GM21423 (cell line): ENCODE measurements around the gene METTL14.

Experiments
- ATAC-seq: cut with Tn5 transposase; IDR thresholded peaks from one replicate; pipeline ENCODE4 v1.9.1; 2021; ENCODE audit warnings: mild to moderate bottlenecking, moderate library complexity; ENCODE audit not compliant: unreplicated experiment

METTL14 gene

DNA sequence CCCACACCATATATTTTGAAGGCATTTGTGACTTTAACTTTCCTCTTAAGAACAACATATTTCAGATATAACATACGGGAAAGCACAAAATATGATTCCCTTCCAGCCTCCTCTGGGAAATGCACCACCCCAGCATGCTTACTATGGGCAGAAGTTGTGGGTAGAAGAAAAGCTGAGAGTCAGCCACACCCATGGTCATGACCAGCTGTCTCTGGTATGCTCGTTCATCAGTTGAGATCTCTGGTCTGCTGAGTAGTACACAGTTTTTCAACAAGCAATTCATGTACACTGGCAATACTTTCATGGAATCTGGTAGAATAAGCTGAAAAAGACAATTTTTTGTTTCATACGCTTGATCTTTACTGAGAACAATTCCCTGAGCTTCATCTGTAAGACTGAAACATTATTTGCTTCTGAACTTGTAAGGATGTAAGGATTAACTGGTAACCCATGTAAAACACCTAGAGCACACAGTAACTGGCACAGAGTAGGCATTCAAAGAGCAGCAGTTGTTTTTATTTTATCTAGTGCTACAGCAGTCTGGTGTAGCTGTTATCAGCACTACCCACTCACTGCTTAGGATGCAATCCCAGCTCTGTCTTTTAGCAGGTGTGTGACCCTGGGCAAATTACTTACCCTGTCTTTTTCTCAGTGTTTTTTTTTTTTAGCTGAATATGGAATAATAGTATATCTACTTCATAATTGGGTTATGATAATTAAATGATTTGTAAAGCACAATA is 47.6 kb downstream of the METTL14 start:
- ATAC-seq, result no peak

DNA sequence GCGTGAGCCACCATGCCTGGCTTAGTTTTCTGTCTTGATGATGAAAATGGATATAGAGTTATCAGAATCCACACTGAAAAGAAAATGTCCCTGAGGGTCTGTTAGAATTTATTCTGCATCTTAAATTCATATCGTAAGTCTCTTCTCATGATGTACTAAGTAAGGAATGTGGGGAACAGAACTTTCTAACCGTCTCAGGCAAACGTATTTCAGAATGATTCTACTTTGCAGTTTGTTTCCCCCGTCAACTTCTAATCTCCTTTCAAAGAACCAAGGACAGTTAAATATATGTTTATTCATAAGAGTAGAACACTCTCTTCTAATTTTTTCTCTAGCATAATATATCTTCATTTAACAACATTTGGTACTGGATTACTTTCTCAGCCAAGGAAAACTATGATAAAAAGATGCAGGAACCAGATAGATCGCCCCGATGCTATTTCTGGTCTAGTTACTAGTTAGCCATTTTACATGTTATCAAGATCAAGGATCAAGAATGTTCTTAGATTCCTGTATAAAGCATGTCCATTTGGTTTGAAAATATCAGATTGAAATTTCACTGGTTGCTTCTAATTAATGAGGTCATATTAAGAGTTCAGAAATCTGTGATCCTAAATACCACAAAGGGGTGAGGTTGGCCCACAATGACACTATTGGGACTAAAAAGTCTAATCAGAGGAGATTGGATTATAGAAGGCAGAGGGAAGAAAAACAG is 49.5 kb downstream of the METTL14 start:
- ATAC-seq, result no peak

DNA sequence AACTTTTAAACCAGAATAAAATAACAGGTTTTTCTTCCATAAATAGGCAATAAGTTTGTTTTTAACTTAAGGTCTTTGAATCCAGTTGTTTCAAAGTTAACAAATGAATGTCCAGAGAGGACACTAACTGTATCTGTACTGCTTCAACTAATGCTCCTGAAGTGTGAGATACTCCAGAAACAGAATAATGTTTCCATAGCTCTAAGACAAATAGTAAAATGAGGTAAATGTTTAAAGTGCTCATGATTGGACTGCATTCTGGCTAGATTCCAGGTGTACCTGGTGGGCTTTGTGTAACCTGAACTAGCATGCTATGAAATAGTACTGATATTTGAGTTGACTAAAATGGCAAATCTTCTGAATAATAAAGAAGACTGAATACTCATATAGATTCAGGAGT is 51.7 kb downstream of the METTL14 start:
- ATAC-seq, result no peak

DNA sequence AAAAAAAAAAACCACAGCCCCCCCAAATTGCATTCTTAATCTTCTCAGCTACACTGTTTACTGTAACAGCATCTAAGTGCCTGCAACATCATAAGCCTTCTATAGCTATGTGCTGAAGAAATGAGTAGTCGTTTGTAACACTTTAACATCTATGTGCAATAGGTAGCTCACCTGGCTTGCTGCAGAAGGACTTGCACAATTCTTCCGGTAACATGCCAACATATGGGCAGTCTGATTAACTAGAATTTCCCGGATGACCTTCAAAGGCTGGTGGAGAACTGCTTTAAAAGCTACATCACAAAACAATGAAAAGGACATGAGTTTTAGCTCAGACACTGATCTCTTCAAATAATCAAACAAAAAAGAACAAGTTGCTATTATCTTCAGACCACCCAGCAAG is 52.9 kb downstream of the METTL14 start:
- ATAC-seq, result no peak

DNA sequence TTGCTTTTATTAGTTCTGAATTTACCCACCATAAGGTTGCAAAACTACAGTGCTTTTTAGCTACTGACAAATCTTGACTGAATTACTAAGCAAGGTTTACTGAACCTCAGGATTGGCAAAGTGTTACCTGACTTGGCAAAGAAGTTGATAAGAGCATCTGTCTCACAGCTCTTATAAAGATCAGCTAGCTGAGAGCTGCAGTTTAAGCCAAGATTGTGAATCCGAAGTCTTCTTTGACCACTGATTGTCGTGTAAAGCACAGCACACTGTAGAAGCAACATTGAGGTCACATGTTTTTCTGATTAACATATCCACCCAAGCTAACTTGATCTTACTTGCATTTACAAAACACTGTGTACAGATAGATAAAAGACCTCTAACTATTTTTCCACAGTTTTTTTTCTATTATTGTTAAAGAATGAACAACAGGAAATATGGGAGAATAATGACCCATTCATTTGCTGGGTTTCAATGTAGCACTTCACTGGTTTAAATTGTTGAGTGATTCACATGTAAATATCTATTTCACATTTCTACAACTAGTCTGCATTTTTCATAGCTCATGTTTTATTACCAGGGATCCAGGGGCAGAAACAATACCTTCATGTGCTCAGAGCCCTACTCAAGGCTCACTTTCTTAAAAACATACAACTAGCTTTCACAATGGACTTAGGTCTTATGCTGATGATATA is 54.0 kb downstream of the METTL14 start:
- ATAC-seq, result no peak

DNA sequence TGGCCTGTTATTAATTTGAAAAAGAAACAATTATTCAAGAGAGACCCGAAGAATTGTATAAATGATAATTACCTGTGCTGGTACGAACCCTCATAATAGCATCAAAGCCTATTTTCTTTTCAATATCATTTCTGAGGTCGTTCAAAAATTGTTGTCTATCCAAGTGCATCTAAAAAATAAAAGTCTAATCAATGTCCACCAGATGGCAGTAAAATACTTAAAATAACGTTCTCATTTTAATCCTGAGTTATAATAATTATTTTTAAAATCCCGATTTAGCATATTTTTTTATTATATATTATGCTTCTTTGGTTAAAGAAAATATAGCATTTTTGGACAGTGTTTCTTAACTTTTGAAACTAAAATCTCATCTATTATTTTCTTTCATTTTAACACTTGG is 55.7 kb downstream of the METTL14 start:
- ATAC-seq, result no peak

DNA sequence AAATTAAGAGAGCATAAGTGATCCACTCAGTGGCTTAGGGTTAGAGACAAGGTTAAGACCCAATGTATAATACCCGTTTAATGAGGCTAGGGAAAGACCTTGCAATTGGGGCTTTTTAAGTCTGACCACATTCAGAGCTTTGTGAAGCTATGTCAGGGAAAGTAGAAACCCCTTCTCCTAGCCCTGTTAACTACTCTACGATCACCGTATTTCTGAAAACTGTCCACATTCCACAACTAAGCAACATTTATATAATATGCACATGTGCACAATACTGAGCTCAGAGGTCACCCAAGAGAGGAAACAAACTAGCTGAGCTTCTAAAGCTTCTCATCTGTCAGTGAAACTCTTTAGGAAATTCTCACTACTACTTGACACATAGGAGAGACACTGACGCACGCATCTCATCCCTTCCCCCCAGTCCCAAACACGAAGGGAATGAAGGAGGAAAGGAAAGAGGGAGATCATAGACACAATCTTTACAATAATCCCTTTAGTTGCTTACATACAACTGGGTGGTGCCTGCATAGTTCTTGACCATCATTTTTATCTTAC is 56.2 kb downstream of the METTL14 start:
- ATAC-seq, result no peak

DNA sequence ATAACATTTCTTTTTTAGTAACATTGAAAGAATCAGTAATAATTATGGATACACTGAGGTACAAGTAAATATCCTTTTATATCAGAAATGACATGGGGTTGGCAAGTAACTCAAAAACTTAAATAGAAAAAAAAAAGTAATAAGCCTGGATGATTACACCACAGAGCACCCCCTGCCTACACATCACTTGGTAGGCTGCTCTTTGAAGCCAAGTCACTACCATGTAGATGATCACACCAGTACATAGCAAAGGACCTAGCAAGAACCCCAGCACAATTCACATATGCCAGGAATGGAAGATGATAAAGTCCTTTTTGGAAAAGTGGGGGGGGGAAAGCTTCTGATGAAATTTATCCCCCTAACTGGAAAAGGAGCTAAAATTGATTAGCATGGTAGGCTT is 56.9 kb downstream of the METTL14 start:
- no peak for ATAC-seq

DNA sequence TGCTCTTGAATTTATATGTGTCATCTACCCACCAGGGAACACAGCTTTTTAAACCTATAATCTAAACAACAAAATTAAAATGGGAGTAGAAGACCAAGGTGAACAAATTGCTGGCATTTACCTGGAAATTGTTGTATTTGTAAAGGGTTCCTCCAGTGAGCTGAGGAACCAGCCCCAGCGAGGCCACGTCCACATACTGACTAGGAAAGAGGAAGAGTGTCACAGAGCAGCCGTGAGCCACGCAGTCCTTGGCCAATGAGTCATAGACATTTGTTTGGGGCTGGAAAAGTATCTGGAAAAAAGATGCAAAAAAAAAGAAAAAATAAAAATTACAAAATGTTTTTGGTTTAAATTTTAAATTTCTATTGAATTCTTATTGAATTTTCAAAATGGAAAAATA is 58.7 kb downstream of the METTL14 start:
- ATAC-seq, result no peak

DNA sequence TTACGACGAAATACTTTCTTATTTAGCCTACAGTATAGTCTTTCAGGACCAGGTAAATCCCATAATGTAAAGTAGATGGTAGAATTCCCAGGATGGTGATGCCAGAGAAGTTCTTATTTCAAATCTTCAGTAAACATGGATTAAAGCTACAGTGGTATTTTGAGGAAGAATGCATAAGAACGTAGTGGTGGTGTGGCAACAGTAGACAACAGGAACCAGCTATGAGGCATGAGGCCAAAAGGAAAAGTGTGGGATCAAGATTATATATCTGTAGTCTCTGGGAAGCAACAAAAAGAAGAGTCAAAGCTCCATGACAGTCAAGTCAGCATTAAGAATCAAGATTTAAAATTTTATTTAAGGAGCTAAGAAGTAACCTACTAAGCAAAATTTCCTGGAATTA is 60.2 kb downstream of the METTL14 start:
- no peak for ATAC-seq

DNA sequence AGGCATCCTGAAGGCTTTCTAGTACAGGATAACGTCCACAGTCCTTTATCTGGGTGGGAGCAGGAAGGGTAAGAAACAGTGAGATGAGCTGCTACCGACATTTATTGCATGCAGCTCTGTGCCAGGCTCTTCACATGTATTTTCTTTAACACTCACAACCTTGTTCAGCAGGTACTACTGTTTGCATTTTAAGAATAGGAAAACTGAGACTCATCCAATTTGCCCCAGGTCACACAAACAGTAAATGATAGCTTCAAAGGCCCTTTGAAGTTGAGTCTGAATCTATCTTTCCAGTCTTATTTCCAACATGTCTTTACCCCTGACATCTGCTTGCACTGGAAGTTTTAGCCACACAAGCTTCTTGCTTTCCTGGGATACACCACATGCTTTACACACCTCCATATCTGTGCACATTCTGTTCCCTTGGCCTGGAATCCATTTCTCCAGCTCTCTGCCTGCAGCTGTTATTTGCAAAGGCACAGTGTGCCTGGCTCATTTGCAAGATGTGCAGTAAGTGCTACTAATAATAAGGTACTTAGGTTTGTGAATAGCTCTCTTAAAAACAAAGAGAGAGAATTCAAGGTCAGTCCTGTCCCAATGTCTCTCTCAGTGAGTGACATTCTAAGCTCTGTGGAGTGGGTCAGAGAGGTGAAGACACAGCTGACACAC is 61.2 kb downstream of the METTL14 start:
- ATAC-seq, result no peak

DNA sequence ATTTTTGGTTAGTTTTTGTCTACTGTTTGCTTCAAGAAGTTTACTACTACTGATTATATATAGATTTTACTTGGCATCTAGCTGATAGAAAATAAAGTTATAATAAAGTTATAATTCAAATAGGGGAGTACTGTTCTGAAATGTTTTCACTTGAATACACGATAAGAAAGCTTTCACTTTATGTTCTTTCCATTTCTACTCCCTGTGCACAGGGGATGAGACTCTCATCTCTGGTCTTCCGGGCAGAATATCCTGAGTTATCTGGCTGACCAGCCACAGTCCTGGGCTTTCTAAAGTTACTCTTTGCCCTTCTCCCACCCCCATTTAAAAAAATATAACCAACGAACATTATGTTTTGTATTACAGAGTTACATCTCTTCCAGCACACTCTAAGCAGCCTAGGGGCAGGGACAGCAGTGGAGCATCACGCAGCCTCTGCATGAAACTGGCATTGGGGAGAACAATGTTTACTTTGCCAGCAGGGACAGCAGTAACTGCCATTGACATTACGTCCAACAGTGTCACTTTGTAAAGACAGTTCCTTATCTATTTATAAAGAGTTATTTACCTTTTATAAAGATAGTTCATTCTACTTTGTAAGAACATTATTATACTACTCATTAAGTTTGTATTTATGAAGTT is 64.3 kb downstream of the METTL14 start:
- no peak for ATAC-seq

DNA sequence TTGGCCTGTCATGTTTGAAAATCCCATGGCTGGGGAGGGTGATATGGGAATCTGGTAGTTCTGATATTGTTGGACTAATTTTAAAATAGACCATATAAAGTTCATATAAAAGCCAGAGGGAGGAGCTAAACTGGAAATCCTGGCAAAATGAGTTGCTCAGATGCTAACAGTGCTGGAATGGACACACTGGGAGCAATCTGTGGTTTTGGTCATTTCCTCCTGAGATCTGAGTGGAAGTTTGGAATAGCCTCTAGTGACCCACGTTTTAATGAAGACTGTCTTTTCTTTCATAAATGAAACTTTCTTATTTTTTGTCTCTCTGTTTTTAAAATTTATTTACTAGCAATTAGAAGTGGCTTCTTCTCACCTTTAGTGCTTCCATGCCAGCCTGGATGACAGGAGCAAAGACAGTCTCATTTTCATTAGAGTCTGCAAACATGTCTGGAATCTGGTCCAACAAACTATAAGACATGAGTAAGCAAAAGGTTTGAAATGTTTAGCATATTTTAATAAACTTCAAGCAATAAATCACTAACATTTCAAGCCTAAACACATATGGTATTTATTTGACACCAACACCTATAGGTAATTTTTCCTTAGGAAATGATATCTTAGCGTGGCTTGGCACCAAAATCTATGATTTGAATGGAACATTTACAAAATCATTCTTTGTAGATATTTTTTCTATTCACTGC is 66.6 kb downstream of the METTL14 start:
- ATAC-seq, result no peak

DNA sequence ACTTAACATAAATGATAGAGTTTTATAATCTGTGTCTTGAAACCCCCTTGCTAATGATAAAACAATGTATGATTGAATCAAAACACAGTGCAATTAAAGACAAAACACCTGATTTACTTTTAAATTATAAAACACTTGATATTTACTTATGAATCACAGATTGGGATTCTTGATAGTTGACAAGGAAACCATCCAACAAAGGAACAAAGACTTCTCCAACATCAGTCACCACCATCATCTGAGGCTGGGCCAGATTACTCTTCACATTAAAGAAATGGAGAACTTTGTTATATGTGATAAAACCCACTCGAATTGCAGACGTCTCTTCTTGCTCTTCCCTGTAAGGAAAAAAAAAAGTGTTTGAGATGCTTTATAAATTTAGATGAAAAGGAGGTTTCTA is 67.4 kb downstream of the METTL14 start:
- ATAC-seq, result no peak

DNA sequence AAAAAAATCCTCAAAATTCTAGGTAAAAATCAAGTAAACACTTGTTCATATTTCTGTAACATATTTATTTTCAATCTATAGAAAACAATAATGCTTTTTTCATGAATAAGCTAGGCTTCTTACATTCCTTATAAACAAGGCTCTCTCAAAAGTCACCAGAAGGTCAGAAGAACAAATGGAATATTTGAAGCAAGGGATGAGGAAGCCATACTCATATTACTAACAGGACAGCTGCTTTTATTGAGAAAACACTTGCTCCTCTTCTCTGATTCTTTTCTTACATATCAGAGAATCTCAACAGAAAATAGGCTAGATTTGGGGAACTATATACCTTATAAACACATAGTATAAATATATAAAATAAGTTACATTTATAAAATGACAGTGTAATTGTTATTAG is 67.9 kb downstream of the METTL14 start:
- ATAC-seq, result no peak

DNA sequence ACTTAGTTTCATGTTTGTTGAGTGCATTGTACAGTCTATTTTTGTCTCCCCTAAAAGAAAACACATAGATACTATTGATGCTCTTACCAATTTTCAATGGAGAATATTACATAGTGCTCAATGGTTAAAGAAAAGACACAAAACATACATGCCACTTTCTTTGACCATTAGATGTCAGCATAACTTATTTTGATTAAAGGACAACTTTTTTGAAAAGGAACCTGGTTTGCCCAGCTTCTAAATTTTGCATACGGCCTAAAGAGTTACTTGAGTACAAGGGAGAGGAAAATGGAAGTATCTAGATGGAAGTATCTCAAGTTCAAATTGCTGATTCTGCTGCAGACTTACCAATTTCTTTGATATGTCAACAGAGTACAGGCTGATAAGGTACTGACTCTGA is 68.5 kb downstream of the METTL14 start:
- ATAC-seq, result no peak

DNA sequence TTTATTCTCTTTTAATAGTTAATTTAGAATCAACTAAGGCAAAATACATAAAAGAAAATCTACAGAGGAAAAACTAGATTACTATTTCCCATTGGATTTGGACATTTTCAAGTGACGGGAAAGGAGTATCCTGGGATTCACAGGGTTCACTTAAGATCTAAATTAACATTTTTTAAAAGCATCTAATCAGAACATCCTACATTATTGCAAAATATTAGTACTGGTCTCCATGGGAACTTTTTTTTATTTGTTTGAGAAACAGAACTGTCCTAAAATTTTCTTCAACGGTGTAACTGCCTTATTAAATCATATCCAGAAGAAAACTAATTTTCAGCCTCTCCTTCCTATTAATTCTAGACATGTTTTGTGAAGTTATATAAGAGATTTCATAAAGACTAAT is 69.7 kb downstream of the METTL14 start:
- no peak for ATAC-seq

DNA sequence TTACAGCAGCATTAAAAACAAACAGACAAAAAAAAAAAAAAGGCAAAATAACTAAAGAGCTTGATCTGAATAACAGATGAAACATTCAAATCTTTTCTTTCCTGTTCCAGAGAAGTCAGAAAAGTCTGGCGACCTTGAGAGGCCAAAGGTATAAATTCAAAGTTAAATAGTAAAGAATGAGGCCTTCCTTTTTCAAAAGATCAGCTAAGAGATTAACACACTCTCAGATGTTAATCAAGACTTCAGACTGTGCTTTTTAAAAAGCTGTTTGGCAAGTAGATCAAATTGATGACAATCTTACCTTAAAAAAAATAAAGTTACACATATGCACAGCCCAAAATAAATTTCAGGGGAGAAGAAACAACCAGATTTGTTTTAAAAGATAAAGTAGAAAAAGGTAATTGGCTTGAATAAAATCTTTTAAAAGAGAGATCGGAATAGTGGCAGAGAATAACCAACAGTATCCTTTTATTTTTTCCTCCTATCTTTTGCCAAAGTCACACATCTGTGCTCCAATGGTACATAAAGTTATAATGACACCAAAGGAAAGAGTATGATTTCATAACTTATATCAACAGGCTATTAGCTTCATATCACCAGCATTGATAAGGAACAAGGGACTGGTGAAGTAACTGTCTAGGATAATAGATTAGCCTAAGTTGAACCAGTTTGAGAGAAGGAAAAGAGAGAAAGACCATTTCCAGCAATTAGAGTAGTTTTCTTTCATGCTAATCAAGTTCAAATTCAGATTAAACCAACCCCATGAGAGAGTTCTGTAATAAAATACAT is 70.4 kb downstream of the METTL14 start:
- no peak for ATAC-seq

DNA sequence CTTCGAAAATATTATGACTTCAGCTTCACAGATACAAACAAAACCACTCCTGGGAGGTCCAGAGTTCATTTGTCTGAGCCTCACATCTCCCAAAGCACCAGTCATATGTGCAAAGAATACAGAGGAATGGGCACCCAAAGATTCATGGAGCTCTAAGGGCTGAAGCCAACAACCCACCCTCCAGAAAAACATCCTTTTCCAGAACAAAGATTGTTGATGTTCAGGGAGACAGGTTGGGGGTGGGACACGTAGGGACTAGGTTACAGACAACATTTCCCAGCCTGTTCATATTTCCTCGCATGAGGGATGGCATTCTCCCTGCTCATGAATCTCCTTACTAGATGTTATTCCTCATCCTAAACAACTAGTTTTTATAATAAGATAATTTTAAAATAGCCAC is 71.2 kb downstream of the METTL14 start:
- no peak for ATAC-seq
